T-helper 2 cell treated with Interferon-gamma antibody and Interleukin-4, amounts not matched to agents 5 μg/mL and 100 μg/mL, for 36 hours (primary cell): ENCODE data around the gene TLE3.

Experiments
- DNase-seq: peaks from one replicate; pipeline ENCODE4 v3.0.0; 2021; ENCODE audit warnings: low spot score
- H3K27ac Mint-ChIP-seq: one replicate; pipeline ENCODE4 v1.8.0; 2021; ENCODE audit warnings: mild to moderate bottlenecking, mixed read lengths
- H3K27me3 Mint-ChIP-seq: one replicate; pipeline ENCODE4 v1.8.0; 2021; ENCODE audit warnings: low read depth, mixed read lengths
- H3K36me3 Mint-ChIP-seq: one replicate; pipeline ENCODE4 v1.8.0; 2021; ENCODE audit warnings: low read depth, mixed read lengths
- H3K4me1 Mint-ChIP-seq: one replicate; pipeline ENCODE4 v1.8.0; 2021; ENCODE audit warnings: low read depth, mixed read lengths
- H3K4me3 Mint-ChIP-seq: one replicate; pipeline ENCODE4 v1.8.0; 2022; ENCODE audit warnings: mild to moderate bottlenecking, moderate library complexity, mixed read lengths
- H3K9me3 Mint-ChIP-seq: one replicate; pipeline ENCODE4 v1.8.0; 2021; ENCODE audit warnings: mixed read lengths

TLE3 gene

GRCh38 chr15:70099167-70099966, 1.6 kb upstream of the TLE3 start:
- peak; percentile 99 for DNase-seq
- H3K4me1 Mint-ChIP-seq, result peaks cover 34% of the 10 kb centered on the region
- H3K27ac Mint-ChIP-seq, result peak overlapping the region; percentile 99
- H3K36me3 Mint-ChIP-seq, result peaks cover 12% of the 10 kb centered on the region
- H3K9me3 Mint-ChIP-seq, result no peaks in the 10 kb centered on the region
- peaks cover 47% of the 10 kb centered on the region for H3K27me3 Mint-ChIP-seq
- peak overlapping the region; percentile 93 for H3K4me3 Mint-ChIP-seq

- peak overlapping the region; percentile 100 for H3K27ac Mint-ChIP-seq
- H3K27me3 Mint-ChIP-seq, result peaks cover 40% of the 10 kb centered on the region
- DNase-seq, result no peak
- H3K9me3 Mint-ChIP-seq, result no peaks in the 10 kb centered on the region
- H3K4me1 Mint-ChIP-seq, result peaks cover 41% of the 10 kb centered on the region
- peaks cover 18% of the 10 kb centered on the region for H3K36me3 Mint-ChIP-seq
- H3K4me3 Mint-ChIP-seq, result peak overlapping the region; percentile 98
Measured at GRCh38 chr15:70098461-70099166, 897 bp upstream of the TLE3 start.

GRCh38 chr15:70098153-70098460, 390 bp upstream of the TLE3 start:
- no peaks in the 10 kb centered on the region for H3K9me3 Mint-ChIP-seq
- DNase-seq, result no peak
- H3K36me3 Mint-ChIP-seq, result peaks cover 23% of the 10 kb centered on the region
- H3K4me1 Mint-ChIP-seq, result peaks cover 44% of the 10 kb centered on the region
- H3K4me3 Mint-ChIP-seq, result peak overlapping the region; percentile 98
- peak overlapping the region; percentile 100 for H3K27ac Mint-ChIP-seq
- H3K27me3 Mint-ChIP-seq, result peaks cover 35% of the 10 kb centered on the region

GRCh38 chr15:70097063-70097320, 725 bp downstream of the TLE3 start:
- DNase-seq, result no peak
- H3K27ac Mint-ChIP-seq, result peak overlapping the region; percentile 100
- H3K4me1 Mint-ChIP-seq, result peaks cover 50% of the 10 kb centered on the region
- H3K27me3 Mint-ChIP-seq, result peaks cover 24% of the 10 kb centered on the region
- H3K4me3 Mint-ChIP-seq, result peak overlapping the region; percentile 98
- no peaks in the 10 kb centered on the region for H3K9me3 Mint-ChIP-seq
- peaks cover 34% of the 10 kb centered on the region for H3K36me3 Mint-ChIP-seq

GRCh38 chr15:70096215-70097062, 1.3 kb downstream of the TLE3 start:
- H3K4me1 Mint-ChIP-seq, result peaks cover 55% of the 10 kb centered on the region
- peaks cover 40% of the 10 kb centered on the region for H3K36me3 Mint-ChIP-seq

GRCh38 chr15:70095408-70096214, 2.1 kb downstream of the TLE3 start:
- peak overlapping the region; percentile 97 for H3K4me3 Mint-ChIP-seq
- H3K9me3 Mint-ChIP-seq, result no peaks in the 10 kb centered on the region
- no peak for DNase-seq
- H3K27me3 Mint-ChIP-seq, result peaks cover 11% of the 10 kb centered on the region
- H3K27ac Mint-ChIP-seq, result peak overlapping the region; percentile 49
- H3K4me1 Mint-ChIP-seq, result peaks cover 59% of the 10 kb centered on the region
- H3K36me3 Mint-ChIP-seq, result peaks cover 48% of the 10 kb centered on the region

More at GRCh38 chr15:70096215-70097062, 1.3 kb downstream of the TLE3 start:
- Mint-ChIP-seq H3K27me3 (peaks cover 19% of the 10 kb centered on the region), H3K27ac (peak overlapping the region; percentile 90), H3K9me3 (no peaks in the 10 kb centered on the region), H3K4me3 (peak overlapping the region; percentile 97)
- peak; percentile 63 for DNase-seq

GRCh38 chr15:70094690-70095311, 2.9 kb downstream of the TLE3 start:
- Mint-ChIP-seq H3K4me3 (peak overlapping the region; percentile 87), H3K27me3 (peaks cover 7% of the 10 kb centered on the region), H3K4me1 (peaks cover 56% of the 10 kb centered on the region), H3K9me3 (no peaks in the 10 kb centered on the region), H3K27ac (peak overlapping the region; percentile 71), H3K36me3 (peaks cover 56% of the 10 kb centered on the region)
- DNase-seq, result no peak

- Mint-ChIP-seq H3K9me3 (no peaks in the 10 kb centered on the region), H3K4me1 (peaks cover 53% of the 10 kb centered on the region), H3K27ac (no peak overlapping the region), H3K36me3 (peaks cover 66% of the 10 kb centered on the region), H3K27me3 (peaks cover 3% of the 10 kb centered on the region), H3K4me3 (peak overlapping the region; percentile 62)
- DNase-seq, result peak; percentile 16
Measured at GRCh38 chr15:70093481-70094319, 4.0 kb downstream of the TLE3 start.

GRCh38 chr15:70093070-70093469, 4.6 kb downstream of the TLE3 start:
- H3K4me1 Mint-ChIP-seq, result peaks cover 51% of the 10 kb centered on the region
- peak overlapping the region; percentile 62 for H3K4me3 Mint-ChIP-seq
- DNase-seq, result no peak
- H3K27me3 Mint-ChIP-seq, result peaks cover 3% of the 10 kb centered on the region
- H3K36me3 Mint-ChIP-seq, result peaks cover 71% of the 10 kb centered on the region
- H3K9me3 Mint-ChIP-seq, result no peaks in the 10 kb centered on the region
- H3K27ac Mint-ChIP-seq, result no peak overlapping the region

- DNase-seq, result no peak
- Mint-ChIP-seq H3K9me3 (no peaks in the 10 kb centered on the region), H3K4me3 (peak overlapping the region; percentile 62), H3K27ac (no peak overlapping the region), H3K4me1 (peaks cover 49% of the 10 kb centered on the region), H3K27me3 (no peaks in the 10 kb centered on the region), H3K36me3 (peaks cover 74% of the 10 kb centered on the region)
Measured at GRCh38 chr15:70092464-70093027, 5.2 kb downstream of the TLE3 start.

- H3K9me3 Mint-ChIP-seq, result no peaks in the 10 kb centered on the region
- peaks cover 81% of the 10 kb centered on the region for H3K36me3 Mint-ChIP-seq
- H3K4me3 Mint-ChIP-seq, result peak overlapping the region; percentile 62
- H3K27ac Mint-ChIP-seq, result peak overlapping the region; percentile 4
- no peaks in the 10 kb centered on the region for H3K27me3 Mint-ChIP-seq
- peaks cover 52% of the 10 kb centered on the region for H3K4me1 Mint-ChIP-seq
- DNase-seq, result peak; percentile 65
Measured at GRCh38 chr15:70091726-70092463, 5.8 kb downstream of the TLE3 start.
